ENCODE measurements around the gene NETO2. TPM values are rescaled to one million over a fixed set of nuclear protein-coding genes. Genes with fewer than 3 reads are reported as not detected.
A peak's percentile ranks its signal among the peaks of the same experiment; 100 is the strongest.
"Not testable (repeated sequence)": the region's sequence is repeated elsewhere in the genome, so short reads cannot be mapped to it uniquely, and the experiment has no call there.

NETO2 gene
- total and polyA plus RNA-seq, 2 of the 13 experiments (the other 11 are each of a cell fraction or from before 2014, with no cell fraction given) = 8.2 to 13.5 TPM

- TF ChIP-seq DZIP1 (CRISPR knock-in tag; IDR thresholded peaks at IDR 0.05) (no peak), MTERF4 (CRISPR knock-in tag; IDR thresholded peaks at IDR 0.05) (no peak), RFX5 (IDR thresholded peaks at IDR 0.05; ENCODE audit: low read depth, low read length) (no peak), NBN (conservative IDR thresholded peaks at IDR 0.05) (no peak)
Observed at GRCh38 chr16:47059991-47060390, 83.8 kb downstream of the NETO2 start (continued).

GRCh38 chr16:47059130-47059529 lies 84.6 kb downstream of the NETO2 start:
- in situ Hi-C loops (cut with HindIII; ENCODE audit: extremely low pct_ligation_motif_present, low pct_unique_long_range_greater_than_20kb); POLR2A ChIA-PET; CTCF ChIA-PET (ENCODE audit: low intra/inter-chr PET ratio, low total read pairs); H3K36me3 ChIP-seq (replicated peaks in 1 of 2; ENCODE audit: control insufficient read depth in 1 of 2, insufficient read depth in 2 of 2, low read length in 2 of 2); H2AFZ ChIP-seq (ENCODE audit: low read length); DNase-seq (ENCODE audit: low spot score); H3K9ac ChIP-seq (ENCODE audit: insufficient read depth, low read depth, low read length); ATAC-seq; H3K27me3 ChIP-seq (ENCODE audit: control insufficient read depth in 1 of 2, insufficient read depth in 2 of 2, low read length in 2 of 2); FAIRE-seq; H4K20me1 ChIP-seq (ENCODE audit: insufficient read depth, low read length); BruUV-seq (replicated peaks); H3K9me3 ChIP-seq (ENCODE audit: low read length); intact Hi-C loops (cut with micrococcal nuclease; ENCODE audit: unreplicated experiment); H3K79me2 ChIP-seq (ENCODE audit: insufficient read depth, low read length); TF ChIP-seq CREB1, NR2F6 (IDR thresholded peaks at IDR 0.05): not testable (repeated sequence)
- 39% methylated on average over 2 of the region's 2 CpGs for WGBS (ENCODE audit: low lambda C conversion rate)
- Histone ChIP-seq H3K4me1 (ENCODE audit: insufficient read depth, low read length) (peaks cover 65% of the 10 kb centered on the region), H3K27ac (ENCODE audit: extremely low read length, insufficient read depth, low read length) (peak overlapping the region; percentile 41), H3K4me2 (ENCODE audit: low read depth, low read length) (peak overlapping the region; percentile 56), H3K4me3 (replicated peaks in 1 of 3; ENCODE audit: insufficient read depth in 1 of 3, low read depth in 2 of 3, low read length in 3 of 3) (peak overlapping the region in 1 of 3 experiments; percentile 5; a peak in 1 of 6 replicates)
- TF ChIP-seq SP5 (CRISPR knock-in tag; IDR thresholded peaks at IDR 0.05; ENCODE audit: borderline replicate concordance, low read depth) (0 out of 2 replicates have a peak, but pooled peaks have one; percentile 14), CREB1 (CRISPR knock-in tag; IDR thresholded peaks at IDR 0.05) (peak; percentile 12; the same call in 1 of the 2 replicates), ZNF816 (CRISPR knock-in tag; IDR thresholded peaks at IDR 0.05; ENCODE audit: borderline replicate concordance) (peak; percentile 91), NR2F6 (CRISPR knock-in tag; IDR thresholded peaks at IDR 0.05) (peak; percentile 61; the same call in 1 of the 2 replicates), ZNF670 (CRISPR knock-in tag; IDR thresholded peaks at IDR 0.05; ENCODE audit: borderline replicate concordance) (peak; percentile 73; the same call in 1 of the 2 replicates), TEAD3 (CRISPR knock-in tag; optimal IDR thresholded peaks at IDR 0.05; ENCODE audit: borderline replicate concordance) (peak; percentile 36), ZFP82 (CRISPR knock-in tag; IDR thresholded peaks at IDR 0.05; ENCODE audit: borderline replicate concordance) (0 out of 2 replicates have a peak, but pooled peaks have one; percentile 64), ZBTB42 (CRISPR knock-in tag; IDR thresholded peaks at IDR 0.05) (0 out of 2 replicates have a peak, but pooled peaks have one; percentile 45), ZNF546 (CRISPR knock-in tag; conservative IDR thresholded peaks at IDR 0.05) (peak; percentile 63; the same call in 1 of the 2 replicates), ZNF510 (CRISPR knock-in tag; IDR thresholded peaks at IDR 0.05; ENCODE audit: low read depth) (0 out of 2 replicates have a peak, but pooled peaks have one; percentile 40), YY1 (IDR thresholded peaks at IDR 0.05; ENCODE audit: insufficient read depth, insufficient replicate concordance, low read depth, low read length) (peak; percentile 4), PRDM10 (CRISPR knock-in tag; IDR thresholded peaks at IDR 0.05; ENCODE audit: low read depth) (0 out of 2 replicates have a peak, but pooled peaks have one; percentile 0)

All from HepG2 (cell line).